HUES64 (cell line): ENCODE measurements around the gene MZB1.
A peak's percentile ranks its signal among the peaks of the same experiment; 100 is the strongest.
"Not testable (repeated sequence)": the region's sequence is repeated elsewhere in the genome, so short reads cannot be mapped to it uniquely, and the experiment has no call there.

ENCODE experiments used
- H3K27ac ChIP-seq: 2 replicates; pipeline ENCODE4 v1.7.0; 2013; ENCODE audit warnings: low read depth, low read length, inconsistent platforms
- H3K27me3 ChIP-seq: 2 replicates; pipeline ENCODE4 v1.6.1; 2013; ENCODE audit warnings: mild to moderate bottlenecking, low read length; ENCODE audit not compliant: insufficient read depth
- H3K36me3 ChIP-seq: 2 replicates; pipeline ENCODE4 v1.6.1; 2013; ENCODE audit warnings: mild to moderate bottlenecking, low read length; ENCODE audit not compliant: insufficient read depth
- H3K4me1 ChIP-seq: 2 replicates; pipeline ENCODE4 v1.6.1; 2013; ENCODE audit warnings: mild to moderate bottlenecking, low read length, moderate library complexity; ENCODE audit not compliant: insufficient read depth
- H3K4me3 ChIP-seq: 2 replicates; pipeline ENCODE4 v1.5.1; 2013; ENCODE audit warnings: mild to moderate bottlenecking, low read length, moderate library complexity
- H3K9ac ChIP-seq: 2 replicates; pipeline ENCODE4 v1.6.1; 2013; ENCODE audit warnings: mild to moderate bottlenecking, low read depth, low read length
- H3K9me3 ChIP-seq: 2 replicates; pipeline ENCODE4 v1.6.1; 2013; ENCODE audit warnings: low read depth, low read length; ENCODE audit not compliant: insufficient read depth
- WGBS: fragments of 150-250, 120-280 bp; methylation state at CpG from one replicate; pipeline ENCODE4 v1.1.7; 2013; ENCODE audit warnings: missing lambda C conversion rate; 5-methylcytosine and 5-hydroxymethylcytosine counted together

Gene MZB1

DNA sequence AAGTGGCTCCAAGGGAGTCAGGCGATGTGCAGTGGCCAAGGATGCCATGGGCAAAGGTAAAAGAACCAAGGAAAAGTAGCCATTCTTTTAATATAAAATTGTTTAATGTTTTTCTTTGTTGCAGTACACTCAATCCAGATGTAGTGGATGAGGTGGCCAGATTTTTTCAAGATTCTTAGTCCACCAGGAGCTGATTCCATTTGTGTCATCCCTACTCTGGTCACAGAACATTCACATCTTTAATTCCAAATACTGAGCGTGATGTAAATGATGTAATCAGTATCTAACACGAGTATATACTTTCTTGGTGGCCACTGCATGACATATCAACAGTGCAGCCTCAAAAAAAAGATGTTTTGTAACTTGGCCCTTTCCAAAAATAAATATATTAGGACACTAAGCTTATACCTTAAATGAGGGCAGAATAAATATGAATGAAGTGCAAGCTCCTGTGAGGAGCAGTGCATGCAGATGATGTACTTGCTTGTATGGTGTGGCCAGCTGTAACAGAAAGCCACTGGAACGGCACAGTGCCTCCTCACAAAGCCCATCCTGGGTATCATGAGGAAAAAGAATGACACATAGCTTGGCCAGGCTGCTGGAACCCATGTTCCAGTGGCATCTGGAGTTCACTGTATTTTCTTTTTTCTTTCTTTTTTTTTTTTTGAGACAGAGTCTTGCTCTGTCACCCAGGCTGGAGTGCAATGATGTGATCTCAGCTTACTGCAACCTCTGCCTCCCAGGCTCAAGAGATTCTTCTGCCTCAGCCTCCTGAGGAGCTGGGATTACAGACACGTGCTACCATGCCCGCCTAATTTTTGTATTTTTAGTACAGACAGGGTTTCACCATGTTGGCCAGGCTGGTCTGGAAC is 20.6 kb upstream of the MZB1 start:
- H3K4me3 ChIP-seq, result no peak overlapping the region
- H3K4me1 ChIP-seq, result no peaks in the 10 kb centered on the region
- WGBS, result 79% methylated on average over 6 of the region's 6 CpGs
- H3K9ac ChIP-seq, result no peak overlapping the region
- H3K27me3 ChIP-seq, result no peaks in the 10 kb centered on the region
- peaks cover 31% of the 10 kb centered on the region for H3K36me3 ChIP-seq
- no peaks in the 10 kb centered on the region for H3K9me3 ChIP-seq
- no peak overlapping the region for H3K27ac ChIP-seq

DNA sequence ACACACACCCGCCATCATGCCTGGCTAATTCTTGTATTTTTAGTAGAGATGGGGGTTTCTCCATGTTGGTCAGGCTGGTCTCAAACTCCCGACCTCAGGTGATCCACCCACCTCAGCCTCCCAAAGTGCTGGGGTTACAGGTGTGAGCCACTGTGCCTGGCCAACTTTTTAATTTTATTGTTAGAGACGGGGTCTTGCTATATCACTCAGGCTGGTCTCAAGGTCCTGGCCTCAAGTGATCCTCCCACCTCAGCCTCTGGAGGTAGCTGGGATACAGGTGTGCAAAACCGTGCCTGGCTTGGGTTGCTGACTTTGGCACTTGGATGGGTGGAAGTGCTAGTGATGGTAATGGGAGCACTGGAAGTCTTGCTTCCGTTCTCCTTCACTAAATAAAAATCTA is 19.4 kb upstream of the MZB1 start:
- not testable (repeated sequence) for H3K9ac ChIP-seq, H3K4me3 ChIP-seq, H3K27ac ChIP-seq, H3K4me1 ChIP-seq, H3K9me3 ChIP-seq, H3K27me3 ChIP-seq
- 98% methylated on average over 4 of the region's 5 CpGs for WGBS
- H3K36me3 ChIP-seq, result peaks cover 21% of the 10 kb centered on the region

DNA sequence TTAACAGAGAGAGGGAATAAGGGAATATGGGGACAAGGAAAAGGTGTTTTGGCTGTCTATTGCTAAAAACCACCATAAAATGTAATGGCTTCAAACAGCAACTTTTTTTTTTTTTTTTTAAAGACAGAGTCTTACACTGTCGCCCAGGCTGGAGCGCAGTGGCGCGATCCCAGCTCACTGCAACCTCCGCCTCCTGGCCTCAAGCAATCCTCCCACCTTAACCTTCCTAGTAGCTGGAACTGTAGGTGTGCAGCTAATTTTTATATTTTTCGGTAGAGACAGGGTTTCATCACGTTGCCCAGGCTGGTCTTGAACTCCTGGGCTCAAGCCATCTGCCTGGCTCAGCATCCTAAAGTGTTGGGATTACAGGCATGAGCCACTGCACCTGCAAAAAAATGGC is 18.5 kb upstream of the MZB1 start:
- no peaks in the 10 kb centered on the region for H3K9me3 ChIP-seq
- peaks cover 13% of the 10 kb centered on the region; the same call in 1 of the 2 replicates for H3K36me3 ChIP-seq
- H3K4me1 ChIP-seq, result peaks cover 10% of the 10 kb centered on the region
- no peaks in the 10 kb centered on the region for H3K27me3 ChIP-seq
- no peak overlapping the region for H3K9ac ChIP-seq
- 95% methylated on average over 6 of the region's 7 CpGs for WGBS
- H3K4me3 ChIP-seq, result no peak overlapping the region
- H3K27ac ChIP-seq, result no peak overlapping the region

DNA sequence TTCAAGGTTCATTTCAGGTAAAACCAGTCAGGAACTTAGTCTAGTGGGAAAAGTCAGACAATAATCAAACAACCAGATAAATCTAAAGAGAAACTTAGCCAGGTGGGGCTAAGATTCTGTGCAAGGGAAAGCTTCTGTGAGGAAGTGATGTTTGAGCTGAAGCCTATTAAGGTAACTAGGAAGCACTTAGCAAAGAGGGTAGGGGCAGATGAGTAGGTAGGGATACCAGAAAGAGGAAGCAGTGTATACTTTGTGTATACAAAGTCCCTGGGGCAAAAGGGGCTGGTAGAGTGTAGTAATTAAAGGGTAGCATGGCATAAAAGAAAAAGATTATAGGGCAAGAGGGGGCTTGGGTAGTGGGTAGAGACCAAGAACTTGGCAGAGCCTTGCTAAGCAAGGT is 17.8 kb upstream of the MZB1 start:
- no peaks in the 10 kb centered on the region for H3K27me3 ChIP-seq
- H3K27ac ChIP-seq, result no peak overlapping the region
- H3K9me3 ChIP-seq, result no peaks in the 10 kb centered on the region
- no peak overlapping the region for H3K4me3 ChIP-seq
- H3K4me1 ChIP-seq, result peaks cover 11% of the 10 kb centered on the region
- H3K9ac ChIP-seq, result no peak overlapping the region
- peaks cover 9% of the 10 kb centered on the region; the same call in 1 of the 2 replicates for H3K36me3 ChIP-seq

DNA sequence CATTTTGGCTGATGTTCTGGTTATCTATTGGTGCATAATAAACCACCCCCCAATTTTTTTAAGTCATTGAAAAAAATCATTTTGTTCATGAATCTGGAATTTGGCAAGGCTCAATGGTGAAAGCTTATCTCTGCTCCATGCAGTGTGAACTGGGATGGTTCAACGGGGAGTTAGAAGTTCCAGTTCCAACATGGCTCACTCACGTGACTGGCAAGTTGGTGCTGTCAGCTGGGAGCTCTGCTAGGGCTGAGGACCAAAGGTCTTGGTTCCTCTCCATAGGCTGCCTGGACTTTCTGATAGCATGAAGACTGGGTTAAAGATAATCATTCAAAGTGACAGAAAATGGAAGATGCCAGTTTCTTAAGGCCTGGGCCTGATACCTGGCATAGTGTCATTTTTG is 17.2 kb upstream of the MZB1 start:
- Histone ChIP-seq H3K9ac (no peak overlapping the region), H3K4me3 (no peak overlapping the region), H3K4me1 (peaks cover 11% of the 10 kb centered on the region), H3K27me3 (no peaks in the 10 kb centered on the region), H3K27ac (no peak overlapping the region), H3K36me3 (peaks cover 8% of the 10 kb centered on the region; the same call in 1 of the 2 replicates), H3K9me3 (no peaks in the 10 kb centered on the region)
- WGBS, result 93% methylated on average over 2 of the region's 2 CpGs

DNA sequence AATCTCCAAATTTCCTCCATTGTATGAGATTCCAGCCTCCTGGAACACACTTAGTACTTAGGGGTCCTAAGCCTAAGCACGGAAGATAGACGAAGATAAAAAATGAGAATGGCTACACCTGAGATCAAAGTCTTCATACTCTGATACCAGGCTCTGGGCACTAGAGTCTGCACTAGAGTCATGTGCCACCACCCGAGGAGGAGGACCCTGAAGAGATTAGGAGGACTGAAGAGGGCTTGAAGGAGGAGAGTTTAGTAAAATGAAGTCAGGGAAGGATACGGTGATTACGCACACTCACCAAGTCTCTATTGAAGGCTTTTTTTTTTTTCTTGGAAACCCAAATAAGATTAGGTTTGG is 14.7 kb upstream of the MZB1 start:
- WGBS, result 80% methylated on average over 5 of the region's 5 CpGs
- peak overlapping the region; percentile 78 for H3K4me3 ChIP-seq
- peaks cover 11% of the 10 kb centered on the region for H3K36me3 ChIP-seq
- H3K4me1 ChIP-seq, result peaks cover 11% of the 10 kb centered on the region
- peak overlapping the region; percentile 83 for H3K9ac ChIP-seq
- no peaks in the 10 kb centered on the region for H3K27me3 ChIP-seq
- no peaks in the 10 kb centered on the region for H3K9me3 ChIP-seq
- H3K27ac ChIP-seq, result peak overlapping the region; percentile 95

DNA sequence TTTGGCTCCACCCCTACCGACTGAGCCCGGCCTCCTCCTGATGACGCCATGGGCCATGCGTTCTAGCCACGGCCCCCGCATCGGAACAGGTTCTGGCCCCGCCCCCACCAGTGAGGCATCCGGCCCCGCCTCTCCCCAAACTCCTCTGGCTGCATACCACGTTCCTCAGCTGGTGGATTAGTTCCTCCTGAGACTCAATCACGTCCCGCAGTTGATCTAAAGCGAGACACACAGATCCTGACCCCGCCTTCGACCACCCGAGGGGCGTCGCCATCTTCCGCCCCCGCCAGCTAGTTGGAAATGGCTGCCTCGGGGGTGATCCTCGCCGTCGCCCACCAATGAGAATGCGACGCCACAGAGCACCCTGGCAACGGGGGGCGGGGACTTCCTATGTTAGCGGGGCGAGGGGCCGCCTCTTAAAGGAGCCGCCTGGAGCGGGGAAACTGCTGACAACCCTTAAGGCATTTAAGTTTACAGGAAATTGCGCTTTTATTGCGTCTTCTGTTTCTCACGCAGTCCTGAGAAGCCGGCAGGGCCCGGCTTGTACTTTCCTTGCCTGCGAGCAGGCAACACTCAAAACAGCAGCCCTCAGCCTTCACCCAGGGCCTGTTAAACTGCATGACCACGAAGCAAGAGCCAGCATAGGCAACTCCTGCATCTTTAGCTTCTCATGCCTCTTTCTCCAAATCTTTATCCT is 14.2 kb upstream of the MZB1 start, which contains the start of gene SPATA24:
TSS of gene SPATA24 (minus strand) at position 303 of the 697 bp plus-strand sequence. CDS start at position 274, 29 bp downstream.
- H3K36me3 ChIP-seq, result peaks cover 14% of the 10 kb centered on the region
- 1% methylated on average over 41 of the region's 41 CpGs for WGBS
- peak within 1 kb of the TSS; percentile 95 for H3K27ac ChIP-seq
- peak within 1 kb of the TSS; percentile 78 for H3K4me3 ChIP-seq
- no peaks in the 10 kb centered on the region for H3K9me3 ChIP-seq
- H3K27me3 ChIP-seq, result no peaks in the 10 kb centered on the region
- H3K9ac ChIP-seq, result peak within 1 kb of the TSS; percentile 83
- peaks cover 11% of the 10 kb centered on the region for H3K4me1 ChIP-seq

DNA sequence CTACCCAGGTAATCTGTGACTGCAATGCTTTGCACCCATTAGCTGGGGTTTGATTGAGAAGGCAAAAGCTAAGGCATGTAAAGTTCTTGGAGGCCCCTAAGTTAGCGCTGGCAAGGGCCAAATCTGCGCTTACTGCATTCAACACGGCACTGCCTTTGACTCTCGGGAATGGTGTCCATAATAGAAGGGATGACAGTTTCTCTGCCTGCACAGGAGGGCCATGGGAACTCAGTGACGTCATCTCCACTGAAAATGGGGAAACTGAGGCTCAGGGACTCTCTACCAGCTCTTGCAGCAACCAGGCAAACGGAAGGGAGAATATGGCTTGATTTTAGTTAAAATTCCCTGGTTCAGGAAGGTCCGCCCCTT is 13.7 kb upstream of the MZB1 start:
- H3K36me3 ChIP-seq, result peaks cover 14% of the 10 kb centered on the region
- 34% methylated on average over 7 of the region's 7 CpGs for WGBS
- H3K27me3 ChIP-seq, result no peaks in the 10 kb centered on the region
- H3K4me3 ChIP-seq, result peak overlapping the region; percentile 78
- H3K9me3 ChIP-seq, result no peaks in the 10 kb centered on the region
- peaks cover 11% of the 10 kb centered on the region for H3K4me1 ChIP-seq
- H3K9ac ChIP-seq, result peak overlapping the region; percentile 83; the same call in 1 of the 2 replicates
- peak overlapping the region; percentile 95; the same call in 1 of the 2 replicates for H3K27ac ChIP-seq

DNA sequence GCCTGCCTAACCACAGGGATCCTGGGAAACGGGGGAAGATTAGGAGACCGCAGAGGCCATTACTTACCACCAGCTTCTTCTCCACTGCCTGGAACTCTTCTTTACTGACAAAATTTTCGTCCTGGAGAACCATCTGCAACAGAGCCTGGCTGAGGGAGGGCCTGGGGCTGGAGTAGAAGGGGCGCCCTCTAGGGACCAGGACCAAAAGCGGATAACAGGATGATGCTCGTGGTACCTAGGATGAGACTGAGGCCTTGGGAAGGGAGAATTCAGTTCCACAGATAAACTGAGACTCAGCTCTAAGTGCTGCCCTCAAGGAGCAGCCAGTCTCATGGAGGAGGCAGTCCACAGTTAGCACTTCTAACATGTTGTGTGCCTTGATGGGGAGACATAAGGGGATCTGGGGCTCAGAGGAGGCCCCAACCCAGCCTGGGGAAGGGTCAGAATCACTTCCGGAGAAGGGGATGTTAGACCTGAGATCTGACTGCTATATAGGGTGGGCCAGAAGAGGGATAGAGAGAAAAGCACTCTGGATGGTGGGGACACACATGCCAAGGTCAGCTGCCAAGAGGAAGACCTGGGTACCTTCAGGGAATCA is 12.9 kb upstream of the MZB1 start:
- no peak overlapping the region for H3K4me3 ChIP-seq
- 77% methylated on average over 7 of the region's 7 CpGs for WGBS

DNA sequence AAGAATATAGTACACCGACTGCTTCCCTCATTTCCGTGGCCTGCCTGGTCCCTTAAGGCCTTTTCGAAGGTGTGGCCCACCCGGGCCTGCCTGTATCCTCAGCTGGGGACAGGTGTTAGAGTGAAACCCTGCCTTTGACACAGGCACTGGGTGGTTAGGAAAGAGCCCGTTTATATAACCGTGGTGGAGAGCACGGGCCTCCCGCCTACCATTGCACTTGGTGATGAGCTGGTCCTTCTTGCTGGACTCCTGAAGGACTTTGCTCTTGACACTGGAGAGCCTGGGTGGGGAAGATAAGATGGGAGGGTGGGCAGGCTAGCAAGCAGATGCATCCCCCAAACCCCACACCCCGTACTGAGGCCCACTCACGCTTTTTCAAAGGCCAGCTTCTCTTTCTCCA is 11.8 kb upstream of the MZB1 start:
- WGBS, result 97% methylated on average over 10 of the region's 10 CpGs
- no peak overlapping the region for H3K4me3 ChIP-seq
- H3K4me1 ChIP-seq, result peaks cover 11% of the 10 kb centered on the region
- H3K9ac ChIP-seq, result no peak overlapping the region
- H3K36me3 ChIP-seq, result peaks cover 14% of the 10 kb centered on the region
- no peaks in the 10 kb centered on the region for H3K9me3 ChIP-seq
- no peak overlapping the region for H3K27ac ChIP-seq
- H3K27me3 ChIP-seq, result no peaks in the 10 kb centered on the region

More for the DNA sequence above, 12.9 kb upstream of the MZB1 start:
- Histone ChIP-seq H3K9ac (no peak overlapping the region), H3K27ac (no peak overlapping the region), H3K27me3 (no peaks in the 10 kb centered on the region), H3K9me3 (no peaks in the 10 kb centered on the region), H3K36me3 (peaks cover 14% of the 10 kb centered on the region), H3K4me1 (peaks cover 11% of the 10 kb centered on the region)

DNA sequence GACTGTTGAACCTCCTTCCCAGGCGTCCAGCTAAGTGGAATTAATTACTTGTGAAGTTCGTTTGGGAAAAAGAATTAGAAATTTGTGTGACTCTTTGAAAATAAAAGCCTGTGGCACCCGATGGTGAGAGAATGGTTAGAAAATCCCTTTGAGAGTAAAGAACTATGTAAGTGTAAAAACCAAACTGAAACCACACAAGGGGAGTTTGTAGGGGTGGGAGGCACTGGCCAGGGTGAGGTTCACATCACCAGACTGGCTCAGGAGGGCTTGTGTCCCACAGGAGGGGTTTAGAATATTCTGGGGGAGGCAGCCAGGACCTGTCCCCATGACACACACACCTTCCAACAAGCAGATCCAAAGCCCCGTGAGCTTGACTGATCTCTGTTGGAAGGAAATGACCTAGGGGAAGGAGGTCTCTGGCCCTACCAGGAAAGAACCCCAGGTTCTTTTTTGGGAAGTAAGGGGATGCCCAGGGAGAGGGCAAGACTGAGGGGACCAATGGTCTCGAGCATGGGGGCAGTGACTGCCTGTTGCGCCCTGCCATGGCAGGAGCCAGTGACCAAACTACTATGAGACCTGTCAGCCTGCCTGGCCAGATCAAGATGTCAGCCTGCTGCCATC is 9.9 kb upstream of the MZB1 start:
- WGBS, result 92% methylated on average over 6 of the region's 6 CpGs
- H3K27ac ChIP-seq, result no peak overlapping the region

More for the DNA sequence above, 9.9 kb upstream of the MZB1 start:
- Histone ChIP-seq H3K4me1 (peaks cover 12% of the 10 kb centered on the region), H3K27me3 (peaks cover 15% of the 10 kb centered on the region), H3K4me3 (no peak overlapping the region), H3K9ac (no peak overlapping the region), H3K36me3 (peaks cover 14% of the 10 kb centered on the region), H3K9me3 (no peaks in the 10 kb centered on the region)
